H1 (cell line): Measurements from ENCODE around the gene COPS7A. TPM values are rescaled to one million over a fixed set of nuclear protein-coding genes. Genes with fewer than 3 reads are reported as not detected.

Experiments used
- CTCF ChIA-PET: fragments of 300-600 bp; sonication (Branson Sonifier 250); formaldehyde crosslinking; loops from one replicate; lab custom pipeline; 2021; ENCODE audit not compliant: partially characterized antibody; lab: Charles Lee
- POLR2A ChIA-PET: fragments of 300-600 bp; sonication (Branson Sonifier 250); formaldehyde crosslinking; loops from one replicate; lab custom pipeline; 2021; ENCODE audit warnings: inconsistent platforms; ENCODE audit not compliant: partially characterized antibody; lab: Charles Lee
- DNase-seq, 2 experiments: peaks; one replicate each; pipeline versions ENCODE4 v3.0.0 to v3.0.0-alpha.2; 2010 to 2022; ENCODE audit warnings: low spot score in 2 of 2, low read depth in 1 of 2, mixed read lengths in 1 of 2
- FAIRE-seq: peaks from 2 replicates; lab custom pipeline; 2011; peaks lifted over from hg19 to GRCh38; lab: Jason Lieb, UNC
- H2AFZ ChIP-seq: 2 replicates; pipeline ENCODE4 v1.8.1; 2012; ENCODE audit warnings: low read length, inconsistent platforms
- H2AK5ac ChIP-seq: 2 replicates; pipeline ENCODE4 v1.6.1; 2013; ENCODE audit warnings: low read depth, low read length
- H2BK120ac ChIP-seq: replicated peaks from 2 replicates; pipeline ENCODE3; 2013; ENCODE audit warnings: low read depth, low read length, inconsistent platforms
- H2BK12ac ChIP-seq: 2 replicates; pipeline ENCODE4 v1.6.1; 2013; ENCODE audit warnings: low read depth, low read length
- H2BK15ac ChIP-seq: 2 replicates; pipeline ENCODE4 v1.6.1; 2013; ENCODE audit warnings: low read length
- H2BK20ac ChIP-seq: 2 replicates; pipeline ENCODE4 v1.6.1; 2013; ENCODE audit warnings: low read length
- H2BK5ac ChIP-seq: 2 replicates; pipeline ENCODE4 v1.6.1; 2013; ENCODE audit warnings: low read depth, low read length
- H3K14ac ChIP-seq: 2 replicates; pipeline ENCODE4 v1.6.1; 2013; ENCODE audit warnings: inconsistent platforms; ENCODE audit not compliant: insufficient read length
- H3K18ac ChIP-seq: 2 replicates; pipeline ENCODE4 v1.6.1; 2013; ENCODE audit warnings: low read length; ENCODE audit errors: extremely low read depth
- H3K23ac ChIP-seq: 2 replicates; pipeline ENCODE4 v1.6.1; 2013; ENCODE audit warnings: inconsistent platforms; ENCODE audit not compliant: insufficient read length
- H3K23me2 ChIP-seq: 2 replicates; pipeline ENCODE4 v1.6.1; 2013; ENCODE audit warnings: low read depth, low read length
- H3K27ac ChIP-seq: 2 replicates; pipeline ENCODE4 v1.6.1; 2011; ENCODE audit warnings: low read depth, low read length, inconsistent platforms
- H3K27me3 ChIP-seq, 4 experiments: replicated peaks in 1 of 4; 1 replicate in 1 of 4; 2 replicates in 3 of 4; pipeline versions ENCODE4 v1.6.1 to v1.8.1; 2011 to 2013; ENCODE audit warnings: low read length in 3 of 4, mild to moderate bottlenecking in 3 of 4, inconsistent platforms in 2 of 4, mixed read lengths in 2 of 4, moderate library complexity in 1 of 4; ENCODE audit not compliant: control insufficient read depth in 3 of 4, insufficient read depth in 3 of 4; ENCODE audit errors: extremely low read depth in 1 of 4
- H3K36me3 ChIP-seq, 4 experiments: 2 replicates each; pipeline versions ENCODE4 v1.6.1 to v1.8.1; 2011 to 2013; ENCODE audit warnings: mild to moderate bottlenecking in 4 of 4, low read length in 3 of 4, moderate library complexity in 2 of 4, control low read depth in 1 of 4, inconsistent platforms in 1 of 4; ENCODE audit not compliant: insufficient read depth in 4 of 4, control insufficient read depth in 2 of 4
- H3K4ac ChIP-seq: replicated peaks from 2 replicates; pipeline ENCODE3; 2013; ENCODE audit warnings: low read length, low read depth, mixed read lengths, inconsistent platforms; ENCODE audit not compliant: insufficient read length
- H3K4me1 ChIP-seq, 4 experiments: replicated peaks in 1 of 4; 1 replicate in 1 of 4; 2 replicates in 3 of 4; pipeline versions ENCODE4 v1.6.1 to v1.8.1; 2011 to 2013; ENCODE audit warnings: low read length in 3 of 4, inconsistent platforms in 2 of 4, mixed read lengths in 1 of 4; ENCODE audit not compliant: insufficient read depth in 4 of 4, control insufficient read depth in 3 of 4
- H3K4me2 ChIP-seq, 2 experiments: 2 replicates each; pipeline versions ENCODE4 v1.6.1 to v1.8.1; 2011 to 2013; ENCODE audit warnings: low read depth in 2 of 2, low read length in 2 of 2, control low read depth in 1 of 2, inconsistent platforms in 1 of 2, mild to moderate bottlenecking in 1 of 2; ENCODE audit not compliant: insufficient read depth in 1 of 2
- H3K4me3 ChIP-seq, 4 experiments: fragments of 200-600, 300-600 bp in 1 of 4; sonication (generic), shearing (Covaris generic), sonication (Bioruptor Twin) in 1 of 4; 2 replicates each; pipeline versions ENCODE4 v1.5.1 to v1.8.1; 2011 to 2016; ENCODE audit warnings: low read length in 4 of 4, low read depth in 3 of 4, control low read depth in 2 of 4, inconsistent platforms in 2 of 4, mild to moderate bottlenecking in 2 of 4, mixed read lengths in 1 of 4, moderate library complexity in 1 of 4; ENCODE audit not compliant: insufficient read depth in 2 of 4; ENCODE audit errors: extremely low read depth in 1 of 4
- H3K56ac ChIP-seq: replicated peaks from 2 replicates; pipeline ENCODE3; 2013; ENCODE audit warnings: low read depth, mild to moderate bottlenecking, mixed read lengths, low read length, inconsistent platforms; ENCODE audit not compliant: insufficient read length
- H3K79me1 ChIP-seq: 2 replicates; pipeline ENCODE4 v1.6.1; 2013; ENCODE audit warnings: low read depth, low read length, control low read depth
- H3K79me2 ChIP-seq, 2 experiments: 2 replicates each; pipeline versions ENCODE4 v1.6.1 to v1.8.1; 2012 to 2013; ENCODE audit warnings: low read length in 2 of 2, mild to moderate bottlenecking in 2 of 2, inconsistent platforms in 1 of 2; ENCODE audit not compliant: insufficient read depth in 2 of 2, control insufficient read depth in 1 of 2
- H3K9ac ChIP-seq, 4 experiments: replicated peaks in 1 of 4; 1 replicate in 1 of 4; 2 replicates in 3 of 4; pipeline versions ENCODE4 v1.6.1 to v1.8.1; 2011 to 2013; ENCODE audit warnings: low read depth in 3 of 4, low read length in 3 of 4, control low read depth in 2 of 4, mild to moderate bottlenecking in 2 of 4, moderate library complexity in 2 of 4, inconsistent platforms in 1 of 4; ENCODE audit errors: extremely low read depth in 1 of 4
- H3K9me3 ChIP-seq, 2 experiments: 2 replicates each; pipeline versions ENCODE4 v1.6.1 to v1.8.1; 2012 to 2013; ENCODE audit warnings: mild to moderate bottlenecking in 2 of 2, moderate library complexity in 2 of 2, control low read depth in 1 of 2, inconsistent platforms in 1 of 2, low read depth in 1 of 2, low read length in 1 of 2, mixed read lengths in 1 of 2; ENCODE audit not compliant: insufficient read depth in 2 of 2
- H4K20me1 ChIP-seq, 2 experiments: replicated peaks in 1 of 2; 2 replicates each; pipeline versions ENCODE3 to v1.8.1; 2011 to 2013; ENCODE audit warnings: inconsistent platforms in 2 of 2, low read length in 2 of 2, mild to moderate bottlenecking in 1 of 2; ENCODE audit not compliant: insufficient read depth in 2 of 2, control insufficient read depth in 1 of 2
- H4K5ac ChIP-seq: 2 replicates; pipeline ENCODE4 v1.6.1; 2013; ENCODE audit warnings: low read length, low read depth, mixed read lengths, inconsistent platforms; ENCODE audit not compliant: insufficient read length
- H4K8ac ChIP-seq: 2 replicates; pipeline ENCODE4 v1.8.0; 2013; ENCODE audit warnings: mild to moderate bottlenecking, moderate library complexity, low read length, inconsistent platforms; ENCODE audit not compliant: insufficient read depth; ENCODE audit errors: extremely low read depth
- H4K91ac ChIP-seq: replicated peaks from 2 replicates; pipeline ENCODE3; 2013; ENCODE audit warnings: low read length, mixed read lengths, inconsistent platforms; ENCODE audit not compliant: insufficient read length
- CBX8 ChIP-seq: fragments of 300-800, 300-1000 bp; sonication (generic); IDR thresholded peaks from 2 replicates; pipeline ENCODE4 v1.7.1; 2016; ENCODE audit warnings: low read depth, low read length, borderline replicate concordance
- CREB1 ChIP-seq: IDR thresholded peaks from 2 replicates; pipeline ENCODE4 v1.6.1; 2012; ENCODE audit warnings: inconsistent platforms
- HDAC6 ChIP-seq: IDR thresholded peaks from one replicate; pipeline ENCODE4 v1.7.1; 2012; ENCODE audit warnings: low read depth, mild to moderate bottlenecking, inconsistent platforms, low read length, moderate library complexity
- KDM1A ChIP-seq: fragments of 200-600, 300-600 bp; sonication (generic); IDR thresholded peaks from 2 replicates; pipeline ENCODE4 v1.7.1; 2016; ENCODE audit warnings: mild to moderate bottlenecking, low read length, borderline replicate concordance
- NANOG ChIP-seq: IDR thresholded peaks from 2 replicates; pipeline ENCODE4 v1.6.1; 2011; ENCODE audit warnings: low read length, low read depth, mild to moderate bottlenecking, inconsistent platforms; ENCODE audit not compliant: insufficient read depth, poor library complexity, severe bottlenecking
- POLR2A ChIP-seq, 2 experiments: IDR thresholded peaks; 1 replicate in 1 of 2; 2 replicates in 1 of 2; pipeline ENCODE4 v1.6.1; 2011; ENCODE audit warnings: low read depth in 2 of 2, low read length in 2 of 2, mild to moderate bottlenecking in 2 of 2; ENCODE audit errors: control extremely low read depth in 1 of 2
- YY1 ChIP-seq: IDR thresholded peaks from 2 replicates; pipeline ENCODE4 v1.6.1; 2011; ENCODE audit warnings: low read depth, mild to moderate bottlenecking, low read length
- WGBS, 2 experiments: shearing (Covaris generic) in 1 of 2; methylation state at CpG; one replicate each; pipeline versions ENCODE4 v1.1.6 to v1.1.7; 2013 to 2015; ENCODE audit warnings: low lambda C conversion rate in 2 of 2, mixed read lengths in 2 of 2, inconsistent platforms in 1 of 2, low coverage in 1 of 2, missing lambda C conversion rate in 1 of 2; ENCODE audit not compliant: insufficient replicate concordance in 2 of 2, insufficient coverage in 1 of 2, insufficient read length in 1 of 2; ENCODE audit errors: extremely low coverage in 1 of 2, missing lambda C conversion rate in 1 of 2; 5-methylcytosine and 5-hydroxymethylcytosine counted together
- polyA plus RNA-seq, 7 experiments: library from polyadenylated mRNA; depleted of rRNA in 3 of 7; stranded (reverse) in 5 of 7; unstranded in 2 of 7; fragments of >200 nt in 5 of 7; fragments of 200-250 nt in 2 of 7; gene quantifications; 1 replicate in 5 of 7; 2 replicates in 1 of 7; 4 replicates in 1 of 7; pipeline versions ENCODE4 v1.2.1 to v1.2.3, GENCODE V29; 2011 to 2013; ENCODE audit warnings: missing spikeins in 2 of 7, mixed read lengths in 2 of 7
- total RNA-seq: library from RNA; stranded (reverse); fragmentation: NEBNext Ultra II Directional; extraction: Animal tissue kit (Norgen Biotek cat#: 25700); gene quantifications from 2 replicates; pipeline ENCODE4 v1.2.1, GENCODE V29; 2021

COPS7A gene
- total and polyA plus RNA-seq, 2 of the 8 experiments (the other 6 are each of a cell fraction or from before 2014, with no cell fraction given): 44.5 to 95.9 TPM

DNA sequence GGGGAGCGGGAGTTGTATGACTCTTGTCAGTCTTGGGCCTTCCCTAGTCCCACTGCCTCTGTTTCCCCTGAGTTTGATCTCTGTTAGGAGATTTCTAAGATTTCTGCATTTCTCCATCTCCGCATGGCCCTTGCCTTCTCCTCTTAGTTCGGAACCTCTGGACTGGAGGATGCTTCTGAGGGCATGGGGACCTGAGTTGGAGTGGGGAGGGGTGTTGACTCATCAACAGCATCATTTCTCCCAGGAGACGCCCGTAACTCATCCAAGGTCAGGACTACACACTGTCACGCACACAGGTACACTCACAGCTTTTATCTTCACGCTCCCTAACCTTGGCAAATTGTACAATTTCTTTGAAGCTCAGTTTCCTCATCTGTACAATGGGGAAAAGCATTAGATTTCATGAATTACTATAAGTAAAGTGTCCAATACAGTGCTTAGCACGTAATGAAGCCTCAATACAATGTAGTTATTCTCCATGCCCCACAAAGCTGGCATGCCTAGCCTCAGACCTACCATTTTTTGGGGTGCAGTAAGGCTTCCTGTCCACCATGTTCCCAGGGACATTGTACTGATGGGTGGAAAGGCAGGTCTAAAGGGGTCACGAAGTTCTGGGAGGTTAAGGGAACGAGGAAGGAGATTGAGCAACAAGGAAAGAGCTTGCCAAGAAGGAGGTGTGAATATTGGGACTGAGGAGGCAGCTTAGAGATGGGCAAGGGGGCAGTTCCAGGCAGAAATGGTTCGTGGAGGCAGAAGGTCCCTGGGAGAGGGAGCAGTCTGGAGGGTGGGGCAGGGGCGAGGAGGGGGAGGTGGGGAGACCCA is 47.9 kb downstream of the COPS7A start:
- H2BK12ac ChIP-seq: no peak overlapping the region
- 75% methylated on average over 12 of the region's 12 CpGs; no CpG with 5 or more reads in 1 of the 2 experiments for WGBS, 2 experiments
- FAIRE-seq (no peak), DNase-seq (no peak)
- H3K79me1 ChIP-seq: 0 out of 2 replicates have a peak, but pooled peaks cover 2% of the 10 kb centered on the region
- peaks cover 4 to 36% (median 25%) of the 10 kb centered on the region in 4 experiments for H3K4me1 ChIP-seq
- H4K20me1 ChIP-seq: peaks cover 6 to 20% of the 10 kb centered on the region in 2 experiments
- H2BK20ac ChIP-seq: no peak overlapping the region
- H3K27ac ChIP-seq: no peak overlapping the region
- peak overlapping the region; percentile 85 for H3K23ac ChIP-seq
- H3K4ac ChIP-seq: no peak overlapping the region
- H3K23me2 ChIP-seq: peaks cover 13% of the 10 kb centered on the region
- H2AK5ac ChIP-seq: no peak overlapping the region
- POLR2A ChIA-PET: interaction anchor here (0.6 to 11.6 kb wide), 11 partner anchors 8 to 172 kb away, joined by 3 to 151 read pairs (median 6); partner anchors contain the start of genes C12orf57, GPR162, MLF2 and RNU7-1
- H3K4me3 ChIP-seq: no peak overlapping the region
- no peak overlapping the region for H4K5ac ChIP-seq
- H4K91ac ChIP-seq: no peak overlapping the region
- H2AFZ ChIP-seq: no peak overlapping the region
- H3K56ac ChIP-seq: no peak overlapping the region
- CTCF ChIA-PET: interaction anchor here (0.5 to 29.6 kb wide), 8 partner anchors 9 to 58 kb away, joined by 3 to 532 read pairs (median 4); partner anchors contain the start of genes GNB3, GPR162, MLF2 and P3H3
- H3K14ac ChIP-seq: no peak overlapping the region
- no peak overlapping the region for H3K9ac ChIP-seq
- H3K18ac ChIP-seq: no peak overlapping the region
- no peak overlapping the region for H2BK120ac ChIP-seq
- no peak overlapping the region; the same call in 1 of the 2 replicates for H4K8ac ChIP-seq
- peaks cover 0 to 23% (median 5%) of the 10 kb centered on the region in 4 experiments; a peak in 6 of 8 replicates for H3K36me3 ChIP-seq
- H3K4me2 ChIP-seq: peak overlapping the region; percentile 46 to 85; a peak in 3 of 4 replicates
- H3K9me3 ChIP-seq: no peaks in the 10 kb centered on the region
- H2BK15ac ChIP-seq: peak overlapping the region; percentile 93; the same call in 1 of the 2 replicates
- H3K27me3 ChIP-seq: peaks cover 0 to 27% (median 21%) of the 10 kb centered on the region in 4 experiments; a peak in 5 of 7 replicates
- H3K79me2 ChIP-seq: peaks cover 4 to 25% of the 10 kb centered on the region in 2 experiments; a peak in 2 of 4 replicates
- H2BK5ac ChIP-seq: no peak overlapping the region
- TF ChIP-seq CBX8 (no peak), KDM1A (no peak), YY1 (no peak), POLR2A (IDR thresholded peaks at IDR 0.05; ENCODE audit: control extremely low read depth in 1 of 2, low read depth in 2 of 2, low read length in 2 of 2) (no peak), NANOG (no peak), HDAC6 (no peak), CREB1 (no peak)
